Cardiac muscle cell (in vitro differentiated cells and primary cell): ENCODE results near the gene CPXM2. TPM values are rescaled to one million over a fixed set of nuclear protein-coding genes. Genes with fewer than 3 reads are reported as not detected.

Source experiments
- DNase-seq, 2 donors: peaks; one replicate each; pipeline versions ENCODE4 v3.0.0 to v3.0.0-alpha.2; 2010 to 2017; ENCODE audit warnings: low read depth in 1 of 2, low spot score in 1 of 2
- H3K27ac ChIP-seq: fragments of 200-600 bp; sonication (generic); 2 replicates; pipeline ENCODE4 v1.5.1; 2016
- H3K27me3 ChIP-seq: fragments of 200-600 bp; sonication (generic); 2 replicates; pipeline ENCODE4 v1.6.0; 2016; ENCODE audit warnings: control low read depth
- H3K36me3 ChIP-seq: fragments of 200-600 bp; sonication (generic); 2 replicates; pipeline ENCODE4 v1.5.1; 2016; ENCODE audit warnings: control low read depth
- H3K4me1 ChIP-seq: fragments of 200-600 bp; sonication (generic); 2 replicates; pipeline ENCODE4 v1.8.1; 2017; ENCODE audit warnings: low read depth, mild to moderate bottlenecking, mixed run types
- H3K4me3 ChIP-seq: fragments of 200-600 bp; sonication (generic); 2 replicates; pipeline ENCODE4 v1.5.1; 2016; ENCODE audit warnings: mild to moderate bottlenecking
- H3K9me3 ChIP-seq: fragments of 200-600 bp; sonication (generic); 2 replicates; pipeline ENCODE4 v1.5.1; 2017; ENCODE audit warnings: low read depth, mild to moderate bottlenecking, control low read depth
- CTCF ChIP-seq: IDR thresholded peaks from 2 replicates; pipeline ENCODE4 v1.5.1; 2012; ENCODE audit warnings: low read depth, mild to moderate bottlenecking, low read length
- polyA plus RNA-seq: library from polyadenylated mRNA; unstranded; fragments of >200 nt; fragmentation: Nextera tagmentation; extraction: Ambion mirVana; gene quantifications from 2 replicates; pipeline ENCODE4 v1.2.1, GENCODE V29; 2016
- total RNA-seq: library from RNA; depleted of rRNA; stranded (reverse); fragments of >200 nt; gene quantifications from 2 replicates; pipeline ENCODE4 v1.2.3, GENCODE V29; 2016

The CPXM2 gene
- total and polyA plus RNA-seq, 2 experiments from 2014 or later, result 0.39 to 1.3 TPM

GRCh38 chr10:123888256-123888655, 3.4 kb downstream of the CPXM2 start:
- H3K27me3 ChIP-seq, result peaks cover 54% of the 10 kb centered on the region
- no peak for TF ChIP-seq CTCF
- no peaks in the 10 kb centered on the region for H3K36me3 ChIP-seq
- H3K9me3 ChIP-seq, result no peaks in the 10 kb centered on the region
- no peaks in the 10 kb centered on the region for H3K4me1 ChIP-seq
- H3K4me3 ChIP-seq, result no peak overlapping the region
- DNase-seq, result no peak
- no peak overlapping the region for H3K27ac ChIP-seq

- no peak for TF ChIP-seq CTCF
- no peak for DNase-seq
Measured at GRCh38 chr10:123886292-123886691, 5.3 kb downstream of the CPXM2 start.

DNA sequence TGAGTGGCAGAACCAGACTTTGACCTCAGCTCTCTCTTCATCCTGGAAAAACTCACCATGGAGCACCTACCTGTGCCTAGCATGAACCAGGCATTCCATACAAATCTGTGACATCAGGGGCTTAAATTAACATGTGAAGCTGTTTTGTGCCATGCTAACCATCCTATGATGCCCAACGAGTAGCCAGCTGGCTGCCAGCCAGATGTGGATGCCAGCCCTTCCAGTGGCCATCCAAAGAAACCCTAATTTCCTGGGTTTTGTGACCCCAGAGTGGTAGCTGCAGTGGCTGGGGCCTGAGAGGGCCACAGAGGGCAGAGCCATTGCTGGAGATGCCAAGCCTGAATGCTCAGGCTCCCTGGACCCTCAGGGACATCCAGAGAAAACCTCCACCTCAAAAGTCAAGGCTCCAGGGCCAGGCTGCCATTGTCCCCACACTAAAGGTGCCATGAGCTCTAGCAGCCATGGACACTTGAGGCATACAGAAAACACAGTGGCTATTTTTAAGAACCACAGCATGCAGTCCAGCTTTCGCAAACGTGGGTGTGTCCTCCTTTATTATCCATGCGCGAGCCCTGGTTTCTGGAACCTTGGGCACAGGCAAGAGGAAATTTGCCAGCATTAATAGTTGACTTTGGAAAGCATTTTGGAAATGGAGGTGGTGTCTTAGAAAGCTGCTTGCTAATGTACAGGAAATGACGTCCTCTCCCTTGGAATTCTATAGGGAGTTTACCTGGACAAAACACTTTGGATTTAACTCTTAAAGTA, 6.0 kb downstream of the CPXM2 start:
- H3K4me1 ChIP-seq, result no peaks in the 10 kb centered on the region
- no peak overlapping the region for H3K27ac ChIP-seq
- TF ChIP-seq CTCF, result no peak
- DNase-seq, result no peak
- no peak overlapping the region for H3K4me3 ChIP-seq
- no peaks in the 10 kb centered on the region for H3K36me3 ChIP-seq
- H3K27me3 ChIP-seq, result peaks cover 29% of the 10 kb centered on the region
- H3K9me3 ChIP-seq, result no peaks in the 10 kb centered on the region

More at GRCh38 chr10:123886292-123886691, 5.3 kb downstream of the CPXM2 start:
- no peaks in the 10 kb centered on the region for H3K4me1 ChIP-seq
- H3K9me3 ChIP-seq, result no peaks in the 10 kb centered on the region
- H3K27ac ChIP-seq, result no peak overlapping the region
- H3K36me3 ChIP-seq, result no peaks in the 10 kb centered on the region
- peaks cover 36% of the 10 kb centered on the region for H3K27me3 ChIP-seq
- no peak overlapping the region for H3K4me3 ChIP-seq

DNA sequence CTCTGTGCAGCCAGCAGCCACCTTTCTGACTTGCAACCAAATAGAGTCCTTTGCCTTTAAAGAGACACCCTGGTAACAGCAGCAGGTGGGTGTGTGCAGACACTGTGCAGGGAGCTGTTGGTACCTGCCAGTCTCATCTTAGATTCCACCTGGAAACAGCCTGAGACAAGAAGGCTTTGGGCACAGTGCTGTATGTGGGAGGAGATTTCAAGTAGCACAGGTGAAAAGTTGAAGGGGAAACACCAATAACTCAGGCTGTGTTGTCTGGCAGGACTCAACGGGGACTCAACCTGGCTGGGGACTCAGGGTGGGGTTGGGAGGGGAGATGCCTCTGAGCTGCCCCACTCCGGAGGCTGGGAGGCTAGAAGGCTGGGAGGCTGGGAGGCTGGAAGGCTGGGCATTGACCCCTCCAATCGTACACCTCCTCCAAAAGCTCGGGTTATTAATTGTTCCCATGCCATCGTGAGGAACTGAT, 6.7 kb downstream of the CPXM2 start:
- no peak overlapping the region for H3K27ac ChIP-seq
- H3K4me1 ChIP-seq, result no peaks in the 10 kb centered on the region
- DNase-seq, result no peak
- H3K36me3 ChIP-seq, result no peaks in the 10 kb centered on the region
- H3K9me3 ChIP-seq, result no peaks in the 10 kb centered on the region
- H3K27me3 ChIP-seq, result peaks cover 22% of the 10 kb centered on the region
- no peak overlapping the region for H3K4me3 ChIP-seq
- no peak for TF ChIP-seq CTCF

DNA sequence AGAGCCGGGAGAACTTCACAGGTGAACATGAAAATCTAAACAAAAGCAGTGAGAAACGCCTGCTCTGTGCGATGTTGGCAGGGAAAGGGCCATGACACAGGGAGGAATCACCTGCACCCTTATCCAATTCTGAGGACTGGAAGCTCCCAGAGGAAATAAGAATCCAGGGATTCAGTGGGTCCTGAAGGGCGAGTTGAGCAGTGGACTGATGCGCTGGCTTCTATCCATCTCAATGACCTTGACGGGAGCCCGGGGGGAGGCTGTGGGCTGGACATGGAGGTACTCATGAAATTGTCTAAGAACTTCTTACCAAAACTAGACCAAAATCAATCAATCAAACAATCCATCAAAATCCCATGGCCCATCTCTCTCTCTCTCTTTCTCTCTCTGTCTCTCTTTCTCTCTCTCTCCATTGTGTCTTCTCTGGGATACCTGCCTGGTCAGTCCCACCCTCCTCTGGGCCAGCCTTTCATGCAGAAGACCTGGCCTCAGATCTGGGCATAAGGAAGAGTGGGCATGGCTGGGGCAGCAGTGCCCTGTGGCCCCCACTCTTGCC, 7.2 kb downstream of the CPXM2 start:
- H3K9me3 ChIP-seq, result no peaks in the 10 kb centered on the region
- H3K36me3 ChIP-seq, result no peaks in the 10 kb centered on the region
- DNase-seq, result no peak
- peaks cover 17% of the 10 kb centered on the region for H3K27me3 ChIP-seq
- H3K27ac ChIP-seq, result no peak overlapping the region
- no peaks in the 10 kb centered on the region for H3K4me1 ChIP-seq
- TF ChIP-seq CTCF, result no peak
- no peak overlapping the region for H3K4me3 ChIP-seq
